Measurements from ENCODE around the gene SNRK. TPM values are rescaled to one million over a fixed set of nuclear protein-coding genes. Genes with fewer than 3 reads are reported as not detected.

Gene SNRK
- total RNA-seq, 5 donors from 2014 or later (not counting 1 experiment from before 2014, with no cell fraction given) = 88.1 to 165 (median 107) TPM

DNA sequence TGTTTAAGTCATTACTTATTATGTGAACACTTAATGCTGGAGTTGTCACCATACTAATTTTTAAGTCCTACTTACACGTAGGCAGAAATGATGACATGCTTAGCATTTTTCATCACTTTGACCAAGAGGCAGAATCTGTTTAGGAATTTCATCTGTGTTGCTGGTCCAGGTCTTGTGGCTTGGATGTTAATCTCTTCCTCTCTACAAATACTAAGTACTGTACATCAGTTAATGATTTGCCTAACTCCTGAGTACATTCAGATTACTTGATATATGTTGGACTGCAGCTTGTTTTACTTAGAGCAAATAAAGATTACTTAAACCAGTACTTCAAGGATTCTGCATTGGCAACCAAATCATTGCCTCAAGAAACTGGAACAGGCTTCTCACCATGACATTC is 8.6 kb downstream of the SNRK start:
- Mint-ChIP-seq H3K9me3 (no peaks in the 10 kb centered on the region), H3K4me3 (peak overlapping the region; percentile 44 to 91 (median 56)), H3K36me3 (peaks cover 12% of the 10 kb centered on the region), H3K4me1 (peaks cover 93 to 96% (median 95%) of the 10 kb centered on the region in 3 donors), H3K27me3 (no peaks in the 10 kb centered on the region), H3K27ac (peak overlapping the region; percentile 95 to 96)
- ChIA-PET CTCF (interaction anchor here in 1 of 2 donors (2.4 to 3.0 kb wide), 3 partner anchors 52 to 133 kb away, joined by 8 to 23 read pairs (median 13); no protein-coding TSS in a partner anchor), POLR2A (interaction anchor here in 1 of 2 donors (0.6 to 3.6 kb wide), 3 partner anchors 9 to 50 kb away, joined by 3 to 25 read pairs (median 3); partner anchors contain the start of gene SNRK)
- H3K9me3 ChIP-seq = no peaks in the 10 kb centered on the region
- no peak for DNase-seq
- WGBS (ENCODE audit: insufficient coverage) = no CpG with 5 or more reads among the region's 1 CpG
- no peaks in the 10 kb centered on the region for H3K27me3 ChIP-seq (replicated peaks in 1 of 2; ENCODE audit: control insufficient read depth in 2 of 2, extremely low read depth in 1 of 2, insufficient read depth in 2 of 2, low read length in 1 of 2)
- H3K4me3 ChIP-seq (ENCODE audit: control insufficient read depth in 1 of 2, extremely low read depth in 1 of 2, low read length in 1 of 2) = no peak overlapping the region
- ATAC-seq (replicated peaks in 1 of 4) = no peak
- peaks cover 59 to 86% of the 10 kb centered on the region in 2 experiments for H3K4me1 ChIP-seq (ENCODE audit: control insufficient read depth in 1 of 2, extremely low read depth in 1 of 2, insufficient read depth in 2 of 2, low read length in 2 of 2)
- H3K36me3 ChIP-seq (ENCODE audit: control insufficient read depth in 2 of 2, extremely low read depth in 1 of 2, insufficient read depth in 1 of 2, low read length in 1 of 2) = peaks cover 0 to 6% of the 10 kb centered on the region in 2 donors
- peak overlapping the region; percentile 88 for H3K27ac ChIP-seq (ENCODE audit: low read length)

DNA sequence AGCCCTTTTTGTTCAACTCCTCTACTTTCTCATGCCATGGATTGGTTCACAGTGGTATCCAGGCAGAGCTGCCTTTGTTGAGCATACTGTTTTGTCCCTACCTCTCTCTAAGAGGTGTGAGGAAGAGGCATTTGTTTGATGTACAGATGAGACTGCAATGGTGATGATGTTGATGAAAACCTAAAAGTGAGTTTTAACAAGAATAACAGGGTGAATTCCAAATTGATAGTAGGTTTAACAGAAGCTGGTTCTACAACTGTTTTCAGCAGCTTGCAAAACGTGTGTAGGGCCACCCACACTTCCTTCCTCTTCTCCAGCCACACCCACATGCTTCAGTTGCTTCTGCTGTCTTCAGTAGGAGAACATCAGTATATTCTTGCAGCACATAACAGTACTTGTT is 10.2 kb downstream of the SNRK start:
- Histone ChIP-seq H3K36me3 (ENCODE audit: control insufficient read depth in 2 of 2, extremely low read depth in 1 of 2, insufficient read depth in 1 of 2, low read length in 1 of 2) (peaks cover 0 to 8% of the 10 kb centered on the region in 2 donors), H3K27me3 (replicated peaks in 1 of 2; ENCODE audit: control insufficient read depth in 2 of 2, extremely low read depth in 1 of 2, insufficient read depth in 2 of 2, low read length in 1 of 2) (no peaks in the 10 kb centered on the region), H3K27ac (ENCODE audit: low read length) (peak overlapping the region; percentile 88), H3K4me3 (ENCODE audit: control insufficient read depth in 1 of 2, extremely low read depth in 1 of 2, low read length in 1 of 2) (peak overlapping the region in 1 of 2 donors; percentile 27), H3K4me1 (ENCODE audit: control insufficient read depth in 1 of 2, extremely low read depth in 1 of 2, insufficient read depth in 2 of 2, low read length in 2 of 2) (peaks cover 52 to 84% of the 10 kb centered on the region in 2 experiments), H3K9me3 (no peaks in the 10 kb centered on the region)
- Mint-ChIP-seq H3K36me3 (peaks cover 8% of the 10 kb centered on the region), H3K4me3 (peak overlapping the region; percentile 80 to 91 (median 86)), H3K4me1 (peaks cover 85 to 91% (median 86%) of the 10 kb centered on the region in 3 donors), H3K27me3 (no peaks in the 10 kb centered on the region), H3K9me3 (no peaks in the 10 kb centered on the region), H3K27ac (peak overlapping the region; percentile 96 to 99)
- WGBS (ENCODE audit: insufficient coverage) = no CpG with 5 or more reads among the region's 1 CpG
- ATAC-seq (replicated peaks in 1 of 4) = peak; percentile 90 to 97 (median 94)
- DNase-seq = peak in 34 of 35 experiments; percentile 33 to 91 (median 75)
- ChIA-PET POLR2A (interaction anchor here (0.6 to 3.6 kb wide), 14 partner anchors 8 to 1005 kb away, joined by 3 to 25 read pairs (median 4); partner anchors contain the start of genes NKTR (in 1 of the 2), SNRK (in 1 of the 2) and VIPR1 (in 1 of the 2)), CTCF (interaction anchor here (0.6 to 3.0 kb wide), 11 partner anchors 11 to 1105 kb away, joined by 3 to 23 read pairs (median 7); partner anchors contain the start of gene SNRK (in 1 of the 2))

DNA sequence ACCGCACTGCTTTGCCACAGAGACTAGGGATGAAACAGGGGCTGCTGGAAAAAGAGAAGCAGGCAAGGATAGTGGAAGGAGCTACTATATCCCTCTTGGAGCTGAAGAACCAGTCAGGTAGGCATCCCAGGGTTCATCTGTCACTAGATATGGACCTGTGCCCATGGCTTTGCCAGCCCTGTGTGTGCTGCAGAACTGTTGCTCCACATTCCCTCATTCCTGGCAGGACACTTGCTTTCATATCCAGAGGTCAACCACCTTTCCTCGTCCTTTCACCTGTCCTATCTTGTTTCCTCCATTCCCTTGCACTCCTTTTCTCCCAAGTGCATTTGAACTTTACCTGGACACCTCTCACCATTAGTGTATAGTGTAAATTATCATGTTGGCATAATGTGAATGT is 12.0 kb downstream of the SNRK start:
- peak overlapping the region; percentile 12 to 39 for H3K4me3 ChIP-seq (ENCODE audit: control insufficient read depth in 1 of 2, extremely low read depth in 1 of 2, low read length in 1 of 2)
- Mint-ChIP-seq H3K9me3 (no peaks in the 10 kb centered on the region), H3K36me3 (peaks cover 10% of the 10 kb centered on the region), H3K4me3 (peak overlapping the region; percentile 73 to 91 (median 73)), H3K4me1 (peaks cover 85 to 90% (median 86%) of the 10 kb centered on the region in 3 donors), H3K27me3 (no peaks in the 10 kb centered on the region), H3K27ac (peak overlapping the region; percentile 99)
- DNase-seq (no peak), ATAC-seq (replicated peaks in 1 of 4) (no peak)
- ChIA-PET CTCF (interaction anchor here (0.6 to 1.2 kb wide), 2 partner anchors 75 to 135 kb away, joined by 3 read pairs; no protein-coding TSS in a partner anchor), POLR2A (interaction anchor here in 1 of 2 donors (0.6 to 1.5 kb wide), 3 partner anchors 16 to 318 kb away, joined by 3 read pairs; no protein-coding TSS in a partner anchor)
- no peaks in the 10 kb centered on the region for H3K27me3 ChIP-seq (replicated peaks in 1 of 2; ENCODE audit: control insufficient read depth in 2 of 2, extremely low read depth in 1 of 2, insufficient read depth in 2 of 2, low read length in 1 of 2)
- H3K9me3 ChIP-seq = no peaks in the 10 kb centered on the region
- peaks cover 0 to 12% of the 10 kb centered on the region in 2 donors for H3K36me3 ChIP-seq (ENCODE audit: control insufficient read depth in 2 of 2, extremely low read depth in 1 of 2, insufficient read depth in 1 of 2, low read length in 1 of 2)
- peak overlapping the region; percentile 88 for H3K27ac ChIP-seq (ENCODE audit: low read length)
- 78% methylated on average over 1 of the region's 2 CpGs for WGBS (ENCODE audit: insufficient coverage)
- H3K4me1 ChIP-seq (ENCODE audit: control insufficient read depth in 1 of 2, extremely low read depth in 1 of 2, insufficient read depth in 2 of 2, low read length in 2 of 2) = peaks cover 46 to 81% of the 10 kb centered on the region in 2 experiments

DNA sequence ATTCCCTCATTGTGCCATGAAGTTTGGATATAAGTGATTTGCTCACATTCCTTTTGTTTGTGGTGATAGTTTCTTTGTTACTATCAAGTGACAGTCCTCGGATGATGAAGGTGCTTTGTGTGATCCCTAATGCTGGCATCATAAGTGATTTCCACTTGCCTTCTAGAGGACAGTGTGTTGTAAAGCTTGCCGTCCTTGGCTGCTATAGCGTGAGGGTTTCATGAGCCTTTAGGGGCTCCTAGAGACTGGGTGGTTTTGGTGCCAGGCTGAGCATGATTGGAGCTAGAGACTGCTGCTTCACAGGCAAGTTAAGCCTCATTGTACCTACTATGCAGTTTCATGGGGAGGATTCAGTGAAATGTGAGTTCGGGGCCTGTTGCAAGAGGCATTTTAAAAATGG is 12.4 kb downstream of the SNRK start:
- Histone ChIP-seq H3K4me1 (ENCODE audit: control insufficient read depth in 1 of 2, extremely low read depth in 1 of 2, insufficient read depth in 2 of 2, low read length in 2 of 2) (peaks cover 45 to 81% of the 10 kb centered on the region in 2 experiments), H3K27ac (ENCODE audit: low read length) (peak overlapping the region; percentile 88), H3K27me3 (replicated peaks in 1 of 2; ENCODE audit: control insufficient read depth in 2 of 2, extremely low read depth in 1 of 2, insufficient read depth in 2 of 2, low read length in 1 of 2) (no peaks in the 10 kb centered on the region), H3K4me3 (ENCODE audit: control insufficient read depth in 1 of 2, extremely low read depth in 1 of 2, low read length in 1 of 2) (peak overlapping the region in 1 of 2 donors; percentile 39), H3K36me3 (ENCODE audit: control insufficient read depth in 2 of 2, extremely low read depth in 1 of 2, insufficient read depth in 1 of 2, low read length in 1 of 2) (peaks cover 0 to 17% of the 10 kb centered on the region in 2 donors), H3K9me3 (no peaks in the 10 kb centered on the region)
- 57% methylated on average over 3 of the region's 4 CpGs for WGBS (ENCODE audit: insufficient coverage)
- ChIA-PET CTCF (interaction anchor here (0.6 to 1.2 kb wide), 2 partner anchors 75 to 136 kb away, joined by 3 read pairs; no protein-coding TSS in a partner anchor), POLR2A (interaction anchor here in 1 of 2 donors (1.3 kb wide), 1 partner anchor 9 kb away, joined by 6 read pairs; no protein-coding TSS in a partner anchor)
- peaks cover 15% of the 10 kb centered on the region for H3K36me3 Mint-ChIP-seq
- no peaks in the 10 kb centered on the region for H3K27me3 Mint-ChIP-seq
- peaks cover 87 to 91% (median 87%) of the 10 kb centered on the region in 3 donors for H3K4me1 Mint-ChIP-seq
- DNase-seq (no peak), ATAC-seq (replicated peaks in 1 of 4) (no peak)
- peak overlapping the region; percentile 99 for H3K27ac Mint-ChIP-seq
- H3K4me3 Mint-ChIP-seq = peak overlapping the region; percentile 73 to 91 (median 73)
- H3K9me3 Mint-ChIP-seq = no peaks in the 10 kb centered on the region

DNA sequence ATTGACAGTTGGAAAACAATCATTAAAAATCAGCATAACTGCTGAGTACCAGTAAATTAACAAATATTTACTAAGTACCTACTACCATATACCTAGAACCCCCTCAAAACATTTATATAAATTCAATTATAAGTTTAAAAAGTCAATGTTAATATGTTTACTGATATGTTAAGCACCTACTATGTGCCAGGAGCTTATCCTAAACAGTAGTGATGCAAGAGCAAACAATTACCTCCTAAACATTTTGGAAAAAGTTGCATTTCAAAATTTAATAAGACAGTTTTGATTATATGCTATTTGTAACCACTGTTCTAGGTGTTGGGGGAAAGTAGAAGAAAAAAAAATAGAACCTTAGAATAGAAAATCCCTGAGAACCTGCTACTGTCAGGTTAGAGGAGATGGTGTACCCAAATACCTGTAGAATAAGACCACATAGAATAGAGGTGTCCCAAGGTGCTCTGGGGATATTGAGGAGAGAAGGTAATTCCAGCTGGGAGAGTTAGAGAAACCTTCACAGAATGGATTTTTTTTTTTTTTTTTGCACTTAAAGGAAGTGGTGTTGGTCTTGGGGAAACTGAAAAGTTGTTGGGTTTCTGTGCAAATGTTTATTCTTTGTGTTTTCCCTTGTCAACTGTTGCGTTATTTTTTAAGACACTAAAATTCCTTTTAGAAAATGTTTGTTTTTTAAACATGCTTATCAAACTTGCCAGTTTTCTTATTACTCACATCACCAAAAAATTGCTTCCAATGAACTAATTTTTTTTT is 16.0 kb downstream of the SNRK start:
- DNase-seq (no peak), ATAC-seq (replicated peaks in 1 of 4) (peak in 1 of 4 experiments; percentile 23)
- H3K4me3 ChIP-seq (ENCODE audit: control insufficient read depth in 1 of 2, extremely low read depth in 1 of 2, low read length in 1 of 2) = no peak overlapping the region
- ChIA-PET CTCF (interaction anchor here in 1 of 2 donors (1.2 kb wide), 1 partner anchor 12 kb away, joined by 3 read pairs; no protein-coding TSS in a partner anchor), POLR2A (no interaction called here)
- peaks cover 35% of the 10 kb centered on the region for H3K36me3 Mint-ChIP-seq
- WGBS (ENCODE audit: insufficient coverage) = no CpG with 5 or more reads among the region's 1 CpG
- no peaks in the 10 kb centered on the region for H3K9me3 Mint-ChIP-seq
- H3K27ac Mint-ChIP-seq = peak overlapping the region; percentile 84 to 89
- peak overlapping the region; percentile 31 to 51 (median 50) for H3K4me3 Mint-ChIP-seq
- H3K36me3 ChIP-seq (ENCODE audit: control insufficient read depth in 2 of 2, extremely low read depth in 1 of 2, insufficient read depth in 1 of 2, low read length in 1 of 2) = peaks cover 0 to 30% of the 10 kb centered on the region in 2 donors
- no peaks in the 10 kb centered on the region for H3K27me3 ChIP-seq (replicated peaks in 1 of 2; ENCODE audit: control insufficient read depth in 2 of 2, extremely low read depth in 1 of 2, insufficient read depth in 2 of 2, low read length in 1 of 2)
- peaks cover 80 to 88% (median 84%) of the 10 kb centered on the region in 3 donors for H3K4me1 Mint-ChIP-seq
- H3K27ac ChIP-seq (ENCODE audit: low read length) = peak overlapping the region; percentile 88
- H3K4me1 ChIP-seq (ENCODE audit: control insufficient read depth in 1 of 2, extremely low read depth in 1 of 2, insufficient read depth in 2 of 2, low read length in 2 of 2) = peaks cover 26 to 68% of the 10 kb centered on the region in 2 experiments
- no peaks in the 10 kb centered on the region for H3K27me3 Mint-ChIP-seq
- H3K9me3 ChIP-seq = no peaks in the 10 kb centered on the region

DNA sequence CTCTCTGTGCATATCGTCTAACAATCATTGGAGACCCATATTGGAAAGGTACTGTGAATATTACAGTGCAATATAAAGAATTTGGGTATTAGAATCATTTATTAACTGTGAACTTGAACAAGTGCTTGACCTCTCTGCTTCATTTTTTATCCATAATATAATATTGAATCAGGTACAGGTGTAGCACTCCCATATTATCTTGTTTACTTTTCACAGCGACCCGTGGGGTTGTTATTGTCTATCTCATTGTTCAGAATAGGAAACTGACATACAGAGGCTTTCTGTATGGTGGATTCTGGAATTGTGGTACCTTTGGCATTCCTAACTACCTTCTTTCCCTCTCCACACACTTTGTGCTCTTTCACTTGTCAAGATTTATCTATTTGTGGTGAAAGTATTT is 17.8 kb downstream of the SNRK start:
- H3K4me3 Mint-ChIP-seq = peak overlapping the region in 2 of 3 donors; percentile 7 to 35
- H3K27me3 ChIP-seq (replicated peaks in 1 of 2; ENCODE audit: control insufficient read depth in 2 of 2, extremely low read depth in 1 of 2, insufficient read depth in 2 of 2, low read length in 1 of 2) = no peaks in the 10 kb centered on the region
- no peak for DNase-seq
- WGBS (ENCODE audit: insufficient coverage) = no CpG with 5 or more reads among the region's 3 CpGs
- ATAC-seq (replicated peaks in 1 of 4) = no peak
- H3K27ac ChIP-seq (ENCODE audit: low read length) = peak overlapping the region; percentile 8
- H3K4me3 ChIP-seq (ENCODE audit: control insufficient read depth in 1 of 2, extremely low read depth in 1 of 2, low read length in 1 of 2) = no peak overlapping the region
- H3K4me1 Mint-ChIP-seq = peaks cover 83 to 88% (median 86%) of the 10 kb centered on the region in 3 donors
- peaks cover 0 to 39% of the 10 kb centered on the region in 2 donors for H3K36me3 ChIP-seq (ENCODE audit: control insufficient read depth in 2 of 2, extremely low read depth in 1 of 2, insufficient read depth in 1 of 2, low read length in 1 of 2)
- H3K36me3 Mint-ChIP-seq = peaks cover 47% of the 10 kb centered on the region
- peaks cover 13 to 58% of the 10 kb centered on the region in 2 experiments for H3K4me1 ChIP-seq (ENCODE audit: control insufficient read depth in 1 of 2, extremely low read depth in 1 of 2, insufficient read depth in 2 of 2, low read length in 2 of 2)
- H3K9me3 ChIP-seq = no peaks in the 10 kb centered on the region
- POLR2A ChIA-PET = interaction anchor here in 1 of 2 donors (1.4 kb wide), 1 partner anchor 14 kb away, joined by 7 read pairs; no protein-coding TSS in a partner anchor
- CTCF ChIA-PET = no interaction called here
- H3K27me3 Mint-ChIP-seq = no peaks in the 10 kb centered on the region
- H3K9me3 Mint-ChIP-seq = no peaks in the 10 kb centered on the region
- peak overlapping the region; percentile 77 to 83 for H3K27ac Mint-ChIP-seq
